Measurements from ENCODE around the gene DNAH10. TPM values are rescaled to one million over a fixed set of nuclear protein-coding genes. Genes with fewer than 3 reads are reported as not detected.

Gene DNAH10
- total RNA-seq, 1 experiment from 2014 or later, result 0.17 TPM

- H3K56ac ChIP-seq (ENCODE audit: insufficient read length, low read depth, low read length), result no peak overlapping the region
- no peak overlapping the region for H4K91ac ChIP-seq (ENCODE audit: insufficient read length, low read depth, low read length)
- WGBS (ENCODE audit: extremely low coverage, insufficient read length, low lambda C conversion rate), result no CpG with 5 or more reads among the region's 15 CpGs
- H2BK5ac ChIP-seq (ENCODE audit: insufficient read length, low read length), result no peak overlapping the region
- no peak for TF ChIP-seq CTCF (conservative IDR thresholded peaks at IDR 0.05)
- H3K9ac ChIP-seq (ENCODE audit: extremely low read depth, insufficient read length, low read length), result no peak overlapping the region
- H2AK5ac ChIP-seq (ENCODE audit: insufficient read length, low read length), result no peak overlapping the region
- H3K23me2 ChIP-seq (ENCODE audit: insufficient read length, low read depth, low read length, poor library complexity, severe bottlenecking), result no peaks in the 10 kb centered on the region
- H4K8ac ChIP-seq (replicated peaks; ENCODE audit: insufficient read length, low read depth, low read length), result no peak overlapping the region
- H3K79me2 ChIP-seq (ENCODE audit: insufficient read depth, low read length), result no peaks in the 10 kb centered on the region
- Mint-ChIP-seq H3K4me1 (no peaks in the 10 kb centered on the region; a peak in 1 of 4 replicates), H3K9me3 (no peaks in the 10 kb centered on the region), H3K4me3 (no peak overlapping the region), H3K27ac (no peak overlapping the region), H3K27me3 (ENCODE audit: low read depth) (peaks cover 96% of the 10 kb centered on the region), H3K36me3 (ENCODE audit: insufficient read depth in 1 of 3, low read depth in 3 of 3) (peaks cover 0 to 1% (median 0%) of the 10 kb centered on the region in 3 experiments; a peak in 1 of 7 replicates)
- no peaks in the 10 kb centered on the region for H3K4me1 ChIP-seq (ENCODE audit: insufficient read depth, low read length)
- no peak overlapping the region for H3K23ac ChIP-seq (ENCODE audit: insufficient read length, low read depth, low read length)
- no peak overlapping the region for H3K27ac ChIP-seq (ENCODE audit: insufficient read length, low read depth, low read length)
- no peak overlapping the region for H2BK12ac ChIP-seq (ENCODE audit: insufficient read length, low read depth, low read length)
- no peak overlapping the region for H2BK120ac ChIP-seq (ENCODE audit: low read depth, low read length, poor library complexity, severe bottlenecking)
- no peak overlapping the region for H3K4ac ChIP-seq (ENCODE audit: low read depth, low read length)
- no peak overlapping the region for H3K4me2 ChIP-seq (ENCODE audit: insufficient read depth, insufficient read length, low read length)
- no peak overlapping the region for H2BK15ac ChIP-seq (ENCODE audit: low read depth, low read length)
- no peak overlapping the region for H3T11ph ChIP-seq (ENCODE audit: low read length)
- no peak overlapping the region for H4K5ac ChIP-seq (ENCODE audit: insufficient read length, low read depth, low read length)
- H3K79me1 ChIP-seq (ENCODE audit: insufficient read depth, low read depth, low read length, poor library complexity, severe bottlenecking), result no peaks in the 10 kb centered on the region
- H2BK20ac ChIP-seq (ENCODE audit: low read depth, low read length, poor library complexity, severe bottlenecking), result no peak overlapping the region
- no peaks in the 10 kb centered on the region for H3K9me3 ChIP-seq (ENCODE audit: control insufficient read depth, low read depth, low read length)
- no peak overlapping the region for H3K18ac ChIP-seq (ENCODE audit: insufficient read length, low read depth, low read length)
- peak; percentile 15 for DNase-seq
- H3K27me3 ChIP-seq (ENCODE audit: insufficient read depth, low read length), result no peaks in the 10 kb centered on the region; the same call in 1 of the 2 replicates
- H3K14ac ChIP-seq (ENCODE audit: insufficient read depth, low read length), result no peak overlapping the region; the same call in 1 of the 2 replicates
- no peaks in the 10 kb centered on the region for H4K20me1 ChIP-seq (ENCODE audit: control insufficient read depth, insufficient read depth, insufficient read length)
- no peak overlapping the region for H2AFZ ChIP-seq (ENCODE audit: low read length)
Measured at GRCh38 chr12:123950476-123951349, 188.6 kb downstream of the DNAH10 start.

Data from H9 (cell line).